GM12864 (cell line): ENCODE data around the gene SF3B5.
"Not testable (repeated sequence)": the region's sequence is repeated elsewhere in the genome, so short reads cannot be mapped to it uniquely, and the experiment has no call there.

Experiments
- DNase-seq: peaks from one replicate; pipeline ENCODE4 v3.0.0-alpha.2; 2011; ENCODE audit warnings: low read depth
- H3K4me3 ChIP-seq: 2 replicates; pipeline ENCODE4 v1.5.1; 2011; ENCODE audit warnings: mild to moderate bottlenecking, low read depth, low read length, control low read depth
- TF ChIP-seq, protein P1 (sequence below): IDR thresholded peaks from 2 replicates; pipeline ENCODE4 v1.5.1; 2011; ENCODE audit warnings: low read depth, mild to moderate bottlenecking, moderate library complexity, low read length, control low read depth, inconsistent platforms; ENCODE audit errors: missing control alignments

Gene SF3B5

DNA sequence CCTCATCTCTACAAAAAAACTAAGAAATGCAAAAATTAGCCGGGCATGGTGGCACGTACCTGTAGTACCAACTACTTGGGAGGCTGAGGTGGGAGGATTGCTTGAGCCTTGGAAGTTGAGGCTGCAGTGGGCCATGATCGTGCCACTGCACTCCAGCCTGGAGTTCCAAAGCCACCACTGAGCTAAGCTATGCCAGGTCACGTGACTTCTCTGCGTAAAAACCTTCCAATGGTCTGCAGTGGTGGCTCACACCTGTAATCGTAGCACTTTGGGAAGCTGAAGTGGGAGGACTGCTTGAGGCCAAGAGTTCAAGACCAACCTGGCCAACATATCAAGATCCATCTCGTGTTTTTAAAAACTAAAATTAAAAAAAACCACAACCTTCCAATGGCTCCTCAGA is 1.7 kb downstream of the SF3B5 start:
- no peak for DNase-seq
- TF ChIP-seq, protein P1, sequence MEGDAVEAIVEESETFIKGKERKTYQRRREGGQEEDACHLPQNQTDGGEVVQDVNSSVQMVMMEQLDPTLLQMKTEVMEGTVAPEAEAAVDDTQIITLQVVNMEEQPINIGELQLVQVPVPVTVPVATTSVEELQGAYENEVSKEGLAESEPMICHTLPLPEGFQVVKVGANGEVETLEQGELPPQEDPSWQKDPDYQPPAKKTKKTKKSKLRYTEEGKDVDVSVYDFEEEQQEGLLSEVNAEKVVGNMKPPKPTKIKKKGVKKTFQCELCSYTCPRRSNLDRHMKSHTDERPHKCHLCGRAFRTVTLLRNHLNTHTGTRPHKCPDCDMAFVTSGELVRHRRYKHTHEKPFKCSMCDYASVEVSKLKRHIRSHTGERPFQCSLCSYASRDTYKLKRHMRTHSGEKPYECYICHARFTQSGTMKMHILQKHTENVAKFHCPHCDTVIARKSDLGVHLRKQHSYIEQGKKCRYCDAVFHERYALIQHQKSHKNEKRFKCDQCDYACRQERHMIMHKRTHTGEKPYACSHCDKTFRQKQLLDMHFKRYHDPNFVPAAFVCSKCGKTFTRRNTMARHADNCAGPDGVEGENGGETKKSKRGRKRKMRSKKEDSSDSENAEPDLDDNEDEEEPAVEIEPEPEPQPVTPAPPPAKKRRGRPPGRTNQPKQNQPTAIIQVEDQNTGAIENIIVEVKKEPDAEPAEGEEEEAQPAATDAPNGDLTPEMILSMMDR: no peak
- peak overlapping the region; percentile 86 for H3K4me3 ChIP-seq

DNA sequence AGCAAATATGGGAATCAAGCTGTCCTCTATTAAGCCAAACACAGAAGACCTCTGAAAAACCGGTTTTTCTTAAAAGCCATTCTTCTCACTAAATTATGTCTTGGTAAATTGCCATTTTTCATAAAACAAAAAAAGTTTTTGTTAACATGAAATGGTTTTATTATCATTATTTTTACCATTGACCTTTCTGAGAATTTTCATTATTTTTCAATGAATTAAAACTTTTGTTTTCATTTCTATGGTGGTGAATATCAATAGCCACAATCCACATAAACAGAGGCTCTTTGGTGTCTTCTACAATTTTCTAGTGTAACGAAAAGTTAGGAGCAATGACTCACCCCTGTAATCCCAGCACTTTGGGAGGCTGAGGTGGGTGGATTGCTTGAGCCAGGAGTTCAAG is 2.1 kb downstream of the SF3B5 start:
- DNase-seq: no peak
- TF ChIP-seq, protein P1: no peak
- H3K4me3 ChIP-seq: no peak overlapping the region

DNA sequence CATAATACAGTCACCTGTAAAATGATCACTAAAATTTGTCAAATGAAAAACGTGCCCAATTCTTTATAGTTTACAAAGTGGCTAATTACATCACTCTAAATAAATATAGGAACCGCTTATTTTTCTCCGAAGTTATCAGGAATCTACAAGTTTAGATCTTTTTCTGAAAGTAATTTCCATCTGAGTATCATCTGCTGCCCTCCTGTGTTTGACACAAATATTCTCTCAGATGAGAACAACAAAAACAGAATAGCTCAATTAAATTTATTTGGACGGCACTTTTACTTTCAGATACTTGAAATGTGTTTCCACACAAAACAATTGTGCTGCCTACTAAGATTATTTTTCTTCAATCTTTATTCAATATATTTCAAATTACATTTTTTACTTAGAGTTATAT is 5.0 kb downstream of the SF3B5 start:
- no peak overlapping the region for H3K4me3 ChIP-seq
- TF ChIP-seq, protein P1: no peak
- DNase-seq: no peak

DNA sequence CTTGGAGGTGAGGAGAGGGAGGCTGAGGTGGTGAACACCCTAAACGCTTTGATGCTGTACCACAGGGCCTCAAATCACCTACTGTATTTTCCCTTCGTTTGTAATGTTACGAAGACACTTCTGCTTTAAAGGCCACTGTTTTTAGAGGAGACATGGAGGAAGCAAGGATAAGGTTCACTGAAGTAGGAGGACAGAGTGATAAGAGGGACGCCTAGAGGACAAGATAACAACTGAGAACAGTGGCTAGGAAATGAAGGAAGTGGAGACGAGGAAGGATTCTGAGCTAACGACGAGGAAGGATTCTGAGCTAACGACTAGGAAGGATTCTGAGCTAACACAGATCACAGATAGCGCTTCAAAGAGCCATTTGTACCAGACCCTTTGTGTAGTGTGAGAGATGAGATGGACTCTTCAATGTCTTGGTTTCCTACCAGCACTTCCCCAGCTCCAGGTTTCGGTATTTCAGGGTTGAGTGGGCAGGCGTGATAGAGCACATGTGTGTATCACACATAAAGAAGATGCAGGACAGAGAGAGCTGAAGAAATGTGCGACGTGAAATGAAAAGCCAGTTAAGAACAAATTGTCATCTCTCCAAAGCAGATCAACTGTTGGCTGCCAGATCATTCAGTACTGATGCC is 7.5 kb downstream of the SF3B5 start:
- no peak overlapping the region for H3K4me3 ChIP-seq
- TF ChIP-seq, protein P1: no peak
- DNase-seq: no peak

DNA sequence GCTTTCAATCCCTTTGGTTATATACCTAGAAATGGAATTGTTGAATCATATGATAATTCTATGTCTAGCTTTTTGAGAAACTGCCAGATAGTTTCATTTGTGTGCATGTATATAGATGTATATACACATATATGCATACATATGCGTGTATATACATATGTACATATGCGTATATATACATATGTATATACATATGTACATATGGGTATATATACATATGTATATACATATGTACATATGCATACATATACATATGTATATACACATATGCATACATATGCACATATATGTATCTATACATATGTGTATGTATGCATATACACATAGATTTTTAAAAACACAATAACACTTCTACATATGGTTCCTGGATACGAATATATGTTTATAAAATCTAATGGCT is 8.4 kb downstream of the SF3B5 start:
- DNase-seq: no peak
- TF ChIP-seq, protein P1: no peak
- H3K4me3 ChIP-seq: no peak overlapping the region

DNA sequence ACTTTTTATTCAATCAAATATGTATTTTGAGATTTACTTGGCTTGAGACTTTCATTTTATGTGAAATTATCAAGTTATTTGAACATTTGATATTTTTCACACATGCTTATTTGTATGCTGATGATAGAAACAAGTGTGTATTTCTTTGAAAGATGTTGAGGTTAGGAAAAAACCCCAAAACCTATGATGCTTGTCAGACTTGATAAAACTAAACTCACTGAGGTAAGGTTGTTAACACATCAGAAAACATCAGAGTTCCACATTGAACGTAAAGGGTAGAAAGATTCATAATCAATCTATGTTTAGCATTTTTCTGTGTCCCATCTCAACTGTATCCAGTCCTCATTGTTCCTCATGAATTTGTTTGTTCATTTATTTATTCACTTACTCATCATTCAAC is 12.2 kb downstream of the SF3B5 start:
- no peak overlapping the region for H3K4me3 ChIP-seq
- TF ChIP-seq, protein P1: no peak

DNA sequence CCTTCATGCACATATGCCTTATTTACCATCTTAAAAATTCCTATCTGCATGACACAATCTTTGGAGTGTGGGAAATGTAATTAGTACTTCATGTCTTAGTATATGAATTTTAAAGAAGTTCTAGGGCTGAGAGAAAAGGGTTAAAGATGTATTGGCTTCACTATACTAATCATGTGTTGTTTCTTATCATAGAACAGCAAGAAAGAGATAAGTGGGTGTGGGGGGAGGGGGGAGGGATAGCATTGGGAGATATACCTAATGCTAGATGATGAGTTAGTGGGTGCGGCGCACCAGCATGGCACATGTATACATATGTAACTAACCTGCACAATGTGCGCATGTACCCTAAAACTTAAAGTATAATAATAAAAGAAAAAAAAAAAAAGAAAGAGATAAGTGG is 13.0 kb downstream of the SF3B5 start:
- not testable (repeated sequence) for DNase-seq

More for the DNA sequence above, 12.2 kb downstream of the SF3B5 start:
- DNase-seq: no peak

More for the DNA sequence above, 13.0 kb downstream of the SF3B5 start:
- not testable (repeated sequence) for H3K4me3 ChIP-seq
